HCT116 (cell line): ENCODE results near the gene WDR33.

Experiments used
- CBX3 ChIP-seq: IDR thresholded peaks from 2 replicates; pipeline ENCODE4 v1.6.1; 2012; ENCODE audit warnings: low read depth
- EGR1 ChIP-seq: IDR thresholded peaks from 2 replicates; pipeline ENCODE4 v1.6.1; 2012; ENCODE audit warnings: low read depth
- EZH2 ChIP-seq: fragments of 200-600 bp; sonication (generic); IDR thresholded peaks from 2 replicates; pipeline ENCODE4 v1.6.1; 2017; ENCODE audit warnings: antibody characterized with exemption, mixed run types
- EZH2phosphoT487 ChIP-seq: fragments of 200-600 bp; IDR thresholded peaks from 2 replicates; pipeline ENCODE4 v1.6.1; 2018; ENCODE audit warnings: antibody characterized with exemption, borderline replicate concordance
- JUND ChIP-seq: IDR thresholded peaks from 2 replicates; pipeline ENCODE4 v1.6.1; 2012
- POLR2A ChIP-seq: IDR thresholded peaks from 2 replicates; pipeline ENCODE4 v1.7.0; 2011; ENCODE audit warnings: borderline replicate concordance; ENCODE audit not compliant: insufficient read depth, insufficient read length; ENCODE audit errors: extremely low read depth
- POLR2AphosphoS5 ChIP-seq: IDR thresholded peaks from 2 replicates; pipeline ENCODE4 v1.6.1; 2011; ENCODE audit warnings: mild to moderate bottlenecking, low read depth, low read length, moderate library complexity
- SIN3A ChIP-seq: IDR thresholded peaks from 2 replicates; pipeline ENCODE4 v1.6.1; 2012; ENCODE audit warnings: low read depth
- YY1 ChIP-seq: IDR thresholded peaks from 2 replicates; pipeline ENCODE4 v1.6.1; 2011; ENCODE audit warnings: low read length, low read depth, moderate library complexity, mild to moderate bottlenecking; ENCODE audit not compliant: insufficient replicate concordance; ENCODE audit errors: extremely low read depth
- TF ChIP-seq, protein P1 (sequence below), 3 experiments: fragments of 200-600 bp in 1 of 3; sonication (generic) in 1 of 3; IDR thresholded peaks in 2 of 3; conservative IDR thresholded peaks in 1 of 3; 2 replicates each; pipeline ENCODE4 v1.5.1; 2012 to 2017; ENCODE audit warnings: low read depth in 2 of 3, low read length in 2 of 3, antibody characterized with exemption in 1 of 3, borderline replicate concordance in 1 of 3, control low read depth in 1 of 3, mild to moderate bottlenecking in 1 of 3, mixed read lengths in 1 of 3, mixed run types in 1 of 3, moderate library complexity in 1 of 3; ENCODE audit not compliant: insufficient read depth in 1 of 3
- TF ChIP-seq, protein P2 (sequence below): IDR thresholded peaks from 2 replicates; pipeline ENCODE4 v1.6.1; 2012; ENCODE audit warnings: low read depth
- TF ChIP-seq, protein P3 (sequence below): IDR thresholded peaks from 2 replicates; pipeline ENCODE4 v1.6.1; 2012

DNA sequence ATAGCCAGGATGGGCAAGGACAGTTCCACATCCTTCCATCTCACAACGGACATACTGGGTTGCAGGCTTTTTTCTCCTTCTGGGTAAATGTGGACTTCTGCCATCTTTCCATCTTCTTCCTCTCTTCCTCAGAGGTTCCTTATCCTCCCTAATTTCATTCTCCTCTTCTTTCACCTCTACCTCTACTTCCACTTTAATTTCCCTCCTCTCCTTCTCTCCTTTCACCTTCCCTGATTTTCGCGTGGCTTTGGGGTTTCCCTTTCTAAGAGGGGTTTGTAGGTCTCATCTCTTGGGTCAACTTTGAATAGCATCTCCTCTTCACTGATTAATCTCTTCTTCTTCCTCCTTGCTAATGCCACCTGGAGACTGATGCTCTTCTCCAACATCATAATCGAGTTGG, 29.9 kb upstream of the WDR33 start:
- TF ChIP-seq, protein P1, sequence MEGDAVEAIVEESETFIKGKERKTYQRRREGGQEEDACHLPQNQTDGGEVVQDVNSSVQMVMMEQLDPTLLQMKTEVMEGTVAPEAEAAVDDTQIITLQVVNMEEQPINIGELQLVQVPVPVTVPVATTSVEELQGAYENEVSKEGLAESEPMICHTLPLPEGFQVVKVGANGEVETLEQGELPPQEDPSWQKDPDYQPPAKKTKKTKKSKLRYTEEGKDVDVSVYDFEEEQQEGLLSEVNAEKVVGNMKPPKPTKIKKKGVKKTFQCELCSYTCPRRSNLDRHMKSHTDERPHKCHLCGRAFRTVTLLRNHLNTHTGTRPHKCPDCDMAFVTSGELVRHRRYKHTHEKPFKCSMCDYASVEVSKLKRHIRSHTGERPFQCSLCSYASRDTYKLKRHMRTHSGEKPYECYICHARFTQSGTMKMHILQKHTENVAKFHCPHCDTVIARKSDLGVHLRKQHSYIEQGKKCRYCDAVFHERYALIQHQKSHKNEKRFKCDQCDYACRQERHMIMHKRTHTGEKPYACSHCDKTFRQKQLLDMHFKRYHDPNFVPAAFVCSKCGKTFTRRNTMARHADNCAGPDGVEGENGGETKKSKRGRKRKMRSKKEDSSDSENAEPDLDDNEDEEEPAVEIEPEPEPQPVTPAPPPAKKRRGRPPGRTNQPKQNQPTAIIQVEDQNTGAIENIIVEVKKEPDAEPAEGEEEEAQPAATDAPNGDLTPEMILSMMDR (IDR thresholded peaks at IDR 0.05 in 2 of 3, conservative IDR thresholded peaks at IDR 0.05 in 1 of 3; ENCODE audit: borderline replicate concordance in 1 of 3, insufficient read depth in 1 of 3, low read depth in 2 of 3, low read length in 2 of 3), result no peak
- TF ChIP-seq SIN3A (no peak), POLR2A (no peak), EZH2phosphoT487 (no peak), JUND (no peak), POLR2AphosphoS5 (no peak), EZH2 (no peak), YY1 (no peak), CBX3 (no peak), EGR1 (no peak)
- TF ChIP-seq, protein P2, sequence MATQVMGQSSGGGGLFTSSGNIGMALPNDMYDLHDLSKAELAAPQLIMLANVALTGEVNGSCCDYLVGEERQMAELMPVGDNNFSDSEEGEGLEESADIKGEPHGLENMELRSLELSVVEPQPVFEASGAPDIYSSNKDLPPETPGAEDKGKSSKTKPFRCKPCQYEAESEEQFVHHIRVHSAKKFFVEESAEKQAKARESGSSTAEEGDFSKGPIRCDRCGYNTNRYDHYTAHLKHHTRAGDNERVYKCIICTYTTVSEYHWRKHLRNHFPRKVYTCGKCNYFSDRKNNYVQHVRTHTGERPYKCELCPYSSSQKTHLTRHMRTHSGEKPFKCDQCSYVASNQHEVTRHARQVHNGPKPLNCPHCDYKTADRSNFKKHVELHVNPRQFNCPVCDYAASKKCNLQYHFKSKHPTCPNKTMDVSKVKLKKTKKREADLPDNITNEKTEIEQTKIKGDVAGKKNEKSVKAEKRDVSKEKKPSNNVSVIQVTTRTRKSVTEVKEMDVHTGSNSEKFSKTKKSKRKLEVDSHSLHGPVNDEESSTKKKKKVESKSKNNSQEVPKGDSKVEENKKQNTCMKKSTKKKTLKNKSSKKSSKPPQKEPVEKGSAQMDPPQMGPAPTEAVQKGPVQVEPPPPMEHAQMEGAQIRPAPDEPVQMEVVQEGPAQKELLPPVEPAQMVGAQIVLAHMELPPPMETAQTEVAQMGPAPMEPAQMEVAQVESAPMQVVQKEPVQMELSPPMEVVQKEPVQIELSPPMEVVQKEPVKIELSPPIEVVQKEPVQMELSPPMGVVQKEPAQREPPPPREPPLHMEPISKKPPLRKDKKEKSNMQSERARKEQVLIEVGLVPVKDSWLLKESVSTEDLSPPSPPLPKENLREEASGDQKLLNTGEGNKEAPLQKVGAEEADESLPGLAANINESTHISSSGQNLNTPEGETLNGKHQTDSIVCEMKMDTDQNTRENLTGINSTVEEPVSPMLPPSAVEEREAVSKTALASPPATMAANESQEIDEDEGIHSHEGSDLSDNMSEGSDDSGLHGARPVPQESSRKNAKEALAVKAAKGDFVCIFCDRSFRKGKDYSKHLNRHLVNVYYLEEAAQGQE, result no peak
- TF ChIP-seq, protein P3, sequence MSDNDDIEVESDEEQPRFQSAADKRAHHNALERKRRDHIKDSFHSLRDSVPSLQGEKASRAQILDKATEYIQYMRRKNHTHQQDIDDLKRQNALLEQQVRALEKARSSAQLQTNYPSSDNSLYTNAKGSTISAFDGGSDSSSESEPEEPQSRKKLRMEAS, result no peak
